ENCODE data around the gene PRKD2.
"Not testable (repeated sequence)": the region's sequence is repeated elsewhere in the genome, so short reads cannot be mapped to it uniquely, and the experiment has no call there.

Gene PRKD2

DNA sequence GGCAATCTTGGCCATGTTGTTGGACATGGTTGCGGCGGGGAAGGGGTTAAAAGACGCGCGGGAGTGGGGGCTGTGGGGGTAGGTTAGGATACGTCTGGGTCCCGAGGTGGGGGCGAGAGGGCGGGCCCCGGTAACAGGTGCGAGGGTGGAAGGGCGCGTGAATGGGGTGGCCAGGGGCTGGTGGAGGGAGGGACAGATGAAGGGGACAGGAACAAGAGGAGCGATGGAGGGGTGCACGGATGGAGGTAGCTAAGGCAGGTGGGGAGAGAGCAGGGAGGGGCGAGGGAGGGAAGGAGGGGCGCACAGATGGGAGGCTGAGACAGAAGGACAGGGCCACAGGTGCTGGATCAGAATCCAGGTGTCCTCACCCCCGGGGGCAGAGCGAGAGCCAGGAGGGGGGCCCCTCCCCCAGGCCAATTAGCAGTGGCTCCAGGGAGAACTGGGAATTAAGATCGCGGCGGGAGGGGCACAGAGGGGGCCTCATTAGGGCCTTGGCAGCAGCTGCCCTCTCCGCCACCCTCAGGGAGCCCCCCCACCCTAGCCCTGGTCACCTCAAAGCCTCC, 82.2 kb downstream of the PRKD2 start:
- DNase-seq (ENCODE audit: low read depth in 1 of 2, low spot score in 1 of 2): no peak

DNA sequence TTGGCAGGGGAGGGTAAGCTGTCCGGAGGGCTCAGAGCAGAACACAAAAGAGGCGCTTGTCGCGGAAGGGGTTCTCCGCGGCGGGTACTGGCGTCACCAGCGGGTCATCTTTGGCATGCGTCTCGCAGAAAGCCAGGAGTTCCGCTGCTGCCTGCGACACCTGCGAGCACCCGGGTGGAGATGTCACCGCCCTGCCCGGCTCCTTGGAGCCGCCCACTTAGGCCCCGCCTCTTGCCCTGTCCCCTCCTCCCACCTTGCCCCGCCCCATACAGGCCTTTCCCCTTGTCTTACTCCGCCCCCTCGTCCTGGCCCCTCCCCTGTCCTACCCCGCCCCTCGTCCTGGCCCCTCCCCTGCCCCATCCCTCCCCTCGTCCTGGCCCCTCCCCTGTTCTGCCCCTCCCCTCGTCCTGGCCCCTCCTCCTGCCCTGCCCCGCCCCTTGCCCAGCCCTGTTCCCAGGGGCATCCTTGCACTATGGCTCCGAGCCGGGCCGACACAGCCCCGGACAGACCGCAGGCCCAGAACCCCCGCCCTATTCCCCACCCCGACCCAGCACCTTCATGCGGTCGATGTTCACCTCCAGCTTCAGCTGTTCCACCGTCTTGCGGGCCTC, 82.8 kb downstream of the PRKD2 start:
- DNase-seq (ENCODE audit: low read depth in 1 of 2, low spot score in 1 of 2): peak; percentile 90 to 93

- no peak for DNase-seq (ENCODE audit: low read depth in 1 of 2, low spot score in 1 of 2)
Observed at GRCh38 chr19:46633130-46633529, 83.8 kb downstream of the PRKD2 start.

- DNase-seq (ENCODE audit: low read depth in 1 of 2, low spot score in 1 of 2): no peak
Observed at GRCh38 chr19:46631481-46631880, 85.4 kb downstream of the PRKD2 start.

GRCh38 chr19:46630586-46631205, 86.2 kb downstream of the PRKD2 start:
- DNase-seq (ENCODE audit: low read depth in 1 of 2, low spot score in 1 of 2): no peak

- DNase-seq (ENCODE audit: low read depth in 1 of 2, low spot score in 1 of 2): no peak
Observed at GRCh38 chr19:46629546-46630025, 87.3 kb downstream of the PRKD2 start.

GRCh38 chr19:46628970-46629369, 87.9 kb downstream of the PRKD2 start:
- DNase-seq (ENCODE audit: low read depth in 1 of 2, low spot score in 1 of 2): not testable (repeated sequence)

GRCh38 chr19:46626446-46626845, 90.5 kb downstream of the PRKD2 start:
- DNase-seq (ENCODE audit: low read depth in 1 of 2, low spot score in 1 of 2): no peak

DNA sequence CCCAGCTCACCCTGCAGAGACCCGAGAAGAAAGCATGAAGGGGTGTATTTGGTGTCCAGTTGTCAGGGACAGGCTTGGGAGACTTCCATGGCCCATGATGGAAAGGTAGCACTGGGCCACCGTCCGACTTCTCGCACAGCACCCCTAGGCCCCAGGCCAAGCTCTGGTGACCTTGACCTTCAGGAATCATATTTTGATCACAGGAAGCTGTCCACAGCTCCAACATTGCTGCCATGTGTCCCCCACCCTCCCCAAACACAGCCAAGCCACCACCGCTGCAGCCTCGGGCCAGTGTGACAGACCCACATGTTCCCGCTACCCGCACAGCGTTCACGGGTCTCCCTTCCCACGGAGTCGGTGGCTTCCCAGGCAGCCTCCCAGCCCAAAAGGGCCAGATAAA, 91.2 kb downstream of the PRKD2 start:
- no peak for DNase-seq (ENCODE audit: low read depth in 1 of 2, low spot score in 1 of 2)

DNA sequence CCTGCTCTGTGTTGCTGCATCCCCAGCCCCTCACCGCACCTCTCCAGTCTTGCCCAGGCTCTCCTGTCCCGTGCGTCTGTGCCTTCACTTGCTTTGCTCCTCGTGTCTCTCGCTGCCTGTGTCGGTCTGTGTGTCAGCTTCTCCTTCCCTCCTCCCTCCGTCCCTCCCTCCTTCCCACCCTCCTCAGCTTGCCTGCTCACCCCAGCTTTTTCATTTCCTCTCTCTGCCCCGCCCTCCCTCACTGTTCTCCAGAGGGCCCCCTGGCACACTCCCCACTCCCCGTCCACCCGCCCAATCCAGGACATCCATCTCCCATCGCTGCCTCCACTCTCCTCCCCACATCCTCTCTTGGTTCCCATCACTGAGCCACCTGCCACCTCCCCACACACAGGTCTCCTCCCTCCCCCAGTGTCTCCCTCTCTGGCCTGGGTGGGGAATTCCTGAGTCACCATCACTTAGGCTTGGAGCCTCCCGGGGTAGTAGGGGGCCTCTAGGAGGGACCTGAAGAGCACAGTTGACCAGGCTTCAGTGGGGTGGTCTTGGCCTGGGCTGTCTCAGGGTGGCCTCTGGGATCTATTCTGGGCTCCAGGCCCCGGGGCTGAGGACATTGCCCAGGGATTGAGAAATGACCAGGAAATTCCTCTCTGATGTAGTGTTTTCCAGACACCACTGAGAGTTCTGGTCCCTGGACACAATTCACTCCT, 91.8 kb downstream of the PRKD2 start, which contains the start of gene PTGIR:
PTGIR (minus strand) TSS at position 132 of the 704 bp plus-strand sequence. CDS start 864 bp downstream, outside the sequence.
- DNase-seq (ENCODE audit: low read depth in 1 of 2, low spot score in 1 of 2): no peak
